Nephron (organoid): Measurements from ENCODE around the gene BRD3OS.

Experiments
- H3K27ac Mint-ChIP-seq, 3 experiments: 2 replicates each; pipeline ENCODE4 v1.8.0; 2020; ENCODE audit warnings: mixed read lengths in 3 of 3, mild to moderate bottlenecking in 2 of 3, moderate library complexity in 1 of 3
- H3K27me3 Mint-ChIP-seq: 2 replicates; pipeline ENCODE4 v1.8.0; 2021; ENCODE audit warnings: low read depth, mild to moderate bottlenecking, moderate library complexity, mixed read lengths
- H3K36me3 Mint-ChIP-seq: 2 replicates; pipeline ENCODE4 v1.8.0; 2020; ENCODE audit warnings: low read depth, mixed read lengths
- H3K4me1 Mint-ChIP-seq: 2 replicates; pipeline ENCODE4 v1.8.0; 2020; ENCODE audit warnings: mixed read lengths
- H3K4me3 Mint-ChIP-seq, 3 experiments: 2 replicates each; pipeline ENCODE4 v1.8.0; 2020; ENCODE audit warnings: mild to moderate bottlenecking in 3 of 3, mixed read lengths in 3 of 3, moderate library complexity in 2 of 3
- H3K9me3 Mint-ChIP-seq: 2 replicates; pipeline ENCODE4 v1.8.0; 2020; ENCODE audit warnings: mixed read lengths
- CTCF ChIP-seq, 3 experiments: fragments of 200-600 bp; sonication (generic); IDR thresholded peaks; one replicate each; pipeline ENCODE4 v1.5.0; 2021; ENCODE audit warnings: antibody characterized with exemption in 3 of 3; ENCODE audit not compliant: unreplicated experiment in 3 of 3

BRD3OS gene

GRCh38 chr9:134024828-134025605, at the start of gene BRD3OS:
BRD3OS (plus strand) TSS chr9:134025481; CDS start chr9:134026748, 1,267 bp downstream.
- Mint-ChIP-seq H3K9me3 (no peaks in the 10 kb centered on the region), H3K4me3 (peak within 1 kb of the TSS; percentile 82 to 85 (median 84)), H3K4me1 (no peaks in the 10 kb centered on the region), H3K36me3 (peaks cover 21% of the 10 kb centered on the region), H3K27ac (peak within 1 kb of the TSS; percentile 61 to 85 (median 84)), H3K27me3 (no peaks in the 10 kb centered on the region)
- TF ChIP-seq CTCF (IDR thresholded peaks at IDR 0.05; ENCODE audit: unreplicated experiment in 3 of 3): no peak

- no peak for TF ChIP-seq CTCF (IDR thresholded peaks at IDR 0.05; ENCODE audit: unreplicated experiment in 3 of 3)
- Mint-ChIP-seq H3K4me1 (peaks cover 43% of the 10 kb centered on the region), H3K4me3 (no peak overlapping the region), H3K9me3 (no peaks in the 10 kb centered on the region), H3K27me3 (no peaks in the 10 kb centered on the region), H3K36me3 (no peaks in the 10 kb centered on the region), H3K27ac (peak overlapping the region in 1 of 3 experiments; percentile 59)
These were observed 49.8 kb upstream of the BRD3OS start for GRCh38 chr9:133975511-133975910.

GRCh38 chr9:133976191-133976861, 49.0 kb upstream of the BRD3OS start:
- H3K4me3 Mint-ChIP-seq: no peak overlapping the region
- no peak overlapping the region for H3K27ac Mint-ChIP-seq
- H3K9me3 Mint-ChIP-seq: no peaks in the 10 kb centered on the region
- H3K27me3 Mint-ChIP-seq: no peaks in the 10 kb centered on the region
- H3K36me3 Mint-ChIP-seq: no peaks in the 10 kb centered on the region
- TF ChIP-seq CTCF (IDR thresholded peaks at IDR 0.05; ENCODE audit: unreplicated experiment in 3 of 3): no peak
- peaks cover 45% of the 10 kb centered on the region for H3K4me1 Mint-ChIP-seq

- H3K4me1 Mint-ChIP-seq: peaks cover 43% of the 10 kb centered on the region
- H3K27ac Mint-ChIP-seq: no peak overlapping the region
- H3K4me3 Mint-ChIP-seq: no peak overlapping the region
- H3K9me3 Mint-ChIP-seq: no peaks in the 10 kb centered on the region
- no peaks in the 10 kb centered on the region for H3K27me3 Mint-ChIP-seq
- no peaks in the 10 kb centered on the region for H3K36me3 Mint-ChIP-seq
- no peak for TF ChIP-seq CTCF (IDR thresholded peaks at IDR 0.05; ENCODE audit: unreplicated experiment in 3 of 3)
These were observed 48.4 kb upstream of the BRD3OS start for GRCh38 chr9:133976887-133977286.

- peaks cover 38% of the 10 kb centered on the region for H3K4me1 Mint-ChIP-seq
- no peaks in the 10 kb centered on the region for H3K27me3 Mint-ChIP-seq
- no peaks in the 10 kb centered on the region for H3K36me3 Mint-ChIP-seq
- no peak overlapping the region for H3K4me3 Mint-ChIP-seq
- no peak for TF ChIP-seq CTCF (IDR thresholded peaks at IDR 0.05; ENCODE audit: unreplicated experiment in 3 of 3)
- no peaks in the 10 kb centered on the region for H3K9me3 Mint-ChIP-seq
- no peak overlapping the region for H3K27ac Mint-ChIP-seq
These were observed 47.7 kb upstream of the BRD3OS start for GRCh38 chr9:133977421-133978201.
